Putamen (tissue), 1 donor: ENCODE results near the gene DAG1.

ENCODE experiments used
- DNase-seq: peaks from one replicate; pipeline ENCODE4 v3.0.0-alpha.2; 2016; ENCODE audit warnings: low spot score

DAG1 gene

GRCh38 chr3:49518441-49518840, 48.4 kb downstream of the DAG1 start:
- no peak for DNase-seq

- peak; percentile 89 for DNase-seq
These were observed 49.2 kb downstream of the DAG1 start for GRCh38 chr3:49519296-49519695.

- DNase-seq, result no peak
These were observed 49.9 kb downstream of the DAG1 start for GRCh38 chr3:49519916-49520385.

- no peak for DNase-seq
These were observed 54.0 kb downstream of the DAG1 start for GRCh38 chr3:49523756-49524747.

- DNase-seq, result no peak
These were observed 59.5 kb downstream of the DAG1 start for GRCh38 chr3:49529567-49529966.

DNA sequence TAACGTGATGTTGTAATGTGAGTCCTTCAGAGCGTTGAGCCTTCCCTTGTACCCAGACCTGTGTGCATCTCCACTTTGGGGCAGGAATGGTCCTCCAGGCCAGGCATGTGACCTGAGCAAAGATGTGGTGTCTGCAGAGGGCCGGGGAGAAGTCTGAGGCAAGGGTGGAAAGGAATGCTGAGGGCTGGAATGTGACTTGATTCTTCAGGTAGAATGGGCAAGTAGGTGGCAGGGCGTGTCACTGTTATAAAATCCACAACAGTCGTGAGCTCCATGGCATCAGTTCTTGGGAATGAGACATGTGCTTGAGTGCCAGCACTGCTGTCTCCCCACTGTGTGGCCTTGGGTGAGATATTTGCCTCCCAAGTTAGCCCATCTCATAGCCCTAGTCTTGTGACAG, 60.2 kb downstream of the DAG1 start:
- DNase-seq, result no peak

GRCh38 chr3:49530701-49531100, 60.6 kb downstream of the DAG1 start:
- no peak for DNase-seq

DNA sequence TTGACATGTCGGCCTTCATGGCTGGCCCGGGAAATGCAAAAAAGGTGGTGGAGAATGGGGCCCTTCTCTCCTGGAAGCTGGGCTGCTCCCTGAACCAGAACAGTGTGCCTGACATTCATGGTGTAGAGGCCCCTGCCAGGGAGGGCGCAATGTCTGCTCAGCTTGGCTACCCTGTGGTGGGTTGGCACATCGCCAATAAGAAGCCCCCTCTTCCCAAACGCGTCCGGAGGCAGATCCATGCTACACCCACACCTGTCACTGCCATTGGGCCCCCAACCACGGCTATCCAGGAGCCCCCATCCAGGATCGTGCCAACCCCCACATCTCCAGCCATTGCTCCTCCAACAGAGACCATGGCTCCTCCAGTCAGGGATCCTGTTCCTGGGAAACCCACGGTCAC, 61.2 kb downstream of the DAG1 start:
- no peak for DNase-seq

DNA sequence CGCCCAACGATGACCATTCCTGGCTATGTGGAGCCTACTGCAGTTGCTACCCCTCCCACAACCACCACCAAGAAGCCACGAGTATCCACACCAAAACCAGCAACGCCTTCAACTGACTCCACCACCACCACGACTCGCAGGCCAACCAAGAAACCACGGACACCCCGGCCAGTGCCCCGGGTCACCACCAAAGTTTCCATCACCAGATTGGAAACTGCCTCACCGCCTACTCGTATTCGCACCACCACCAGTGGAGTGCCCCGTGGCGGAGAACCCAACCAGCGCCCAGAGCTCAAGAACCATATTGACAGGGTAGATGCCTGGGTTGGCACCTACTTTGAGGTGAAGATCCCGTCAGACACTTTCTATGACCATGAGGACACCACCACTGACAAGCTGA, 61.6 kb downstream of the DAG1 start:
- DNase-seq, result no peak

DNA sequence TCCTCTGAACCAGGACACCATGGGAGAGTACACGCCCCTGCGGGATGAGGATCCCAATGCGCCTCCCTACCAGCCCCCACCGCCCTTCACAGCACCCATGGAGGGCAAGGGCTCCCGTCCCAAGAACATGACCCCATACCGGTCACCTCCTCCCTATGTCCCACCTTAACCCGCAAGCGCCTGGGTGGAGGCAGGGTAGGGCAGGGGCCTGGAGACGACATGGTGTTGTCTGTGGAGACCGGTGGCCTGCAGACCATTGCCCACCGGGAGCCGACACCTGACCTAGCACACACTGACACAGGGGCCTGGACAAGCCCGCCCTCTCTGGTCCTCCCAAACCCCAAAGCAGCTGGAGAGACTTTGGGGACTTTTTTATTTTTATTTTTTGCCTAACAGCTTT, 63.0 kb downstream of the DAG1 start:
- no peak for DNase-seq

DNA sequence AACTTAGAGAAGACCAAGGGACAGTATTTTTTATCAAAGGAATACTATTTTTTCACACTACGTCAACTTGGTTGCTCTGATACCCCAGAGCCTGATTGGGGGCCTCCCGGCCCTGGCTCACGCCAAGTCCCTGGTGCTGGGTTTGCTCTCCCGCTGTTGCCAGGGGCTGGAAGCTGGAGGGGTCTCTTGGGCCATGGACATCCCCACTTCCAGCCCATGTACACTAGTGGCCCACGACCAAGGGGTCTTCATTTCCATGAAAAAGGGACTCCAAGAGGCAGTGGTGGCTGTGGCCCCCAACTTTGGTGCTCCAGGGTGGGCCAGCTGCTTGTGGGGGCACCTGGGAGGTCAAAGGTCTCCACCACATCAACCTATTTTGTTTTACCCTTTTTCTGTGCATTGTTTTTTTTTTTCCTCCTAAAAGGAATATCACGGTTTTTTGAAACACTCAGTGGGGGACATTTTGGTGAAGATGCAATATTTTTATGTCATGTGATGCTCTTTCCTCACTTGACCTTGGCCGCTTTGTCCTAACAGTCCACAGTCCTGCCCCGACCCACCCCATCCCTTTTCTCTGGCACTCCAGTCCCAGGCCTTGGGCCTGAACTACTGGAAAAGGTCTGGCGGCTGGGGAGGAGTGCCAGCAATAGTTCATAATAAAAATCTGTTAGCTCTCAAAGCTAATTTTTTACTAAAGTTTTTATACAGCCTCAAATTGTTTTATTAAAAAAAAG, 63.9 kb downstream of the DAG1 start:
- no peak for DNase-seq

DNA sequence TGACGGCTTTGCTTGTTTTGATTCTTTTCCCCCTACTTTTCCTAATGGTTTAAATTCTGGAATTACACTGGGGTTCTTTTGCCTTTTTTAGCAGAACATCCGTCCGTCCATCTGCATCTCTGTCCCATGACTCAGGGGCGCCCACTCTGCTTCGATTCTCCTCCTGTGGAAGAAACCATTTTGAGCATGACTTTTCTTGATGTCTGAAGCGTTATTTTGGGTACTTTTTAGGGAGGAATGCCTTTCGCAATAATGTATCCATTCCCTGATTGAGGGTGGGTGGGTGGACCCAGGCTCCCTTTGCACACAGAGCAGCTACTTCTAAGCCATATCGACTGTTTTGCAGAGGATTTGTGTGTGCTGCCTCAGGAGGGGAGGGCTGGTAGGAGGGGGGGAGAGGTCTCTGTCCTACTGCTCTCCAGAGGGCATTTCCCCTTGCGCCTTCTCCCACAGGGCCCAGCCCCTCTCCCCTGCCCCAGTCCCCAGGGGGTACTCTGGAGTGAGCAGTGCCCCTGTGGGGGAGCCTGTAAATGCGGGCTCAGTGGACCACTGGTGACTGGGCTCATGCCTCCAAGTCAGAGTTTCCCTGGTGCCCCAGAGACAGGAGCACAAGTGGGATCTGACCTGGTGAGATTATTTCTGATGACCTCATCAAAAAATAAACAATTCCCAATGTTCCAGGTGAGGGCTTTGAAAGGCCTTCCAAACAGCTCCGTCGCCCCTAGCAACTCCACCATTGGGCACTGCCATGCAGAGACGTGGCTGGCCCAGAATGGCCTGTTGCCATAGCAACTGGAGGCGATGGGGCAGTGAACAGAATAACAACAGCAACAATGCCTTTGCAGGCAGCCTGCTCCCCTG, 64.7 kb downstream of the DAG1 start:
- DNase-seq, result no peak

- no peak for DNase-seq
These were observed 66.2 kb downstream of the DAG1 start for GRCh38 chr3:49535971-49536874.

- no peak for DNase-seq
These were observed 66.9 kb downstream of the DAG1 start for GRCh38 chr3:49536875-49537533.

DNA sequence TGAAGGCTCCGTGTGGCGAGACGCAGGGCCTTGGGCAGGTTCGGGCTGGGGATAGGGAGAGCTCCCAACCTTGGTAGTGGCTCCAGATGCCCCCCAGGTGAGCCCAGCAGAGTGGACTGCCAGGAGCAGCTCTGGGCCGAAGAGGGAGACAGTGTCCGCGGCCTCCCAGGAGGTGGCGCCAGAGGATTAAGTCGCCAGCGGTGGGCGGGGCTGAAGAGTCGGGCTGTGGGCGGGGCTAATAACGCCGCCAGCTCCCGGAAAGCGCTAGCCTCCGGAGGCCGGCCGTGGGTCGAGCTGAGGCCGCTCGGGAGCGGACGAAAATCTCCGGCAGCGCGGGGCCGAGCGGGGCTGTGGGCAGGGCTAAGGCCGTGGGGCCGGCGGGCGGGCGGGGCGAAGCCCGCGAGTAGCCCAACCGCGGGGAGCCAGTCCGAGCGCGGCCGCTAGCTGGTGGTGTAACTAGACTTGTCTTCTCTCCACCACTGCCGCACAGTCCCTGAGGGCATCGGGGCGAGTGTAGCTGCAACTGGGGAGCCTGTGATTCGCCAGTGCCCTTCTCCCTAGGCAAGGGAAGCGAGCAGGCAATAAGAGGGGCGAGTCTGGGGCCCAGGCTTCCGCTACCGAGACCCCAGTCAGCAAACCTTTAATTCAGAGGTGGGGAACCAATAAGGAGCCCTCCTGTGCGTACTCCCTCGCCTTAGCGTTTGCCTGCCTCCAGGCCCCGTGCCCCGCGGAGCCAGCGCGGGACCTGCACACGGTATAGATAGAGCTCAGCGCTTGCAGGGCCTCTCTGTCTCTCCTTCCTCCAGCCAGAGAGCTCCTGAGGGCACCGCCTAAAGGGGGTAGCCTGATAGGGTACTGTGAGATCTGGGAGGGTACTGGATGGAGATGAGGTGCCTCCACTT, 69.8 kb downstream of the DAG1 start:
- peak; percentile 90 for DNase-seq

- DNase-seq, result no peak
These were observed 82.0 kb downstream of the DAG1 start for GRCh38 chr3:49552087-49552486.

GRCh38 chr3:49553324-49553691, 83.2 kb downstream of the DAG1 start:
- no peak for DNase-seq

DNA sequence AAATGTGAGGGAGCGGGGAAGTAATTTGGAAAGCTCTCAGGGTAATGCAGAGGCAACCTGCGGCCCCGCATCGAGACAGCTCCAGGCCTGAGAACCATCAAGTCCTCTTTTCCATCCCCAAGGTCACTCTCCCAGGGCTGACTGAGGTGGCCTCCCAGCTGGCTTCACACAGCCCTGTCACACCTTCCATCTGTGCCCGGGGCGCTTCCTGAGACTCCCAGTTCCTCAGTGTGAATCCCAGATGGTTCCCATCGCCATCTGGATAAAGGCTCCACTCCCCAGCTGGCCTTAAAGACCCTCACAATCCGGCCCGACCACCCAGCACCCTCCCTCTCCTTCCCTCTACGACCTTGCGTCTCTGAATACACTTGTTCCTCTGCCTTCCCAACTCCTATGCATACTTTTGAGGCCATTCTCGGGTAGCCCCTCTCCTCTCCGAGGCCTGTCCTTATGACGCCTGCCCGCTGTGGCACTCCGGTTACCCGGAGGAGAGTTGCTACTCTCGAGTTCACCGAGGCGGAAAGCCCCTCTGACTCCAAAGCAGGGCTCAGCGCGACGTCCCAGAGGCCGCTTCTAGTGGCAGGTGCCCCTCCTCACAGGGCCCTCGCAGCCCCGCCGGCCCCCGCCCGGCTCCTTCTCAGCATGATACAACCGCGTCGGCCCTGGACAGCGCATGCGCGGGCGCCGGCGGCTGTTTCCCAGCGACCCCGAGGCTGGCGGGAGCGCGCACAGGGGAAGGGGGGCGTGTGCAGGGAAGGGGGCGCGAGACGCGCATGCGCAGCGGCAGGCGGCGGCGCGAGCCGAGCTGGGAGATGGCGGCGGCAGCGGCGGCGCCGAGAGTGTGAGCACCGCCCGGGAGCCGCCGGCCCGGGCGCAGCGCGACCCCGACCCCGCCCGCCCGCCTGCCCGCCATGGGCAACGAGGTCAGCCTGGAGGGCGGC, 83.9 kb downstream of the DAG1 start, which contains the start of gene BSN:
TSS of gene BSN (plus strand) at position 786 of the 941 bp plus-strand sequence. CDS start at position 912, 126 bp downstream.
- DNase-seq, result peak; percentile 91
